SKM-1 treated with dmso at 0.1 percent for 144 hours (cell line): Measurements from ENCODE around the gene CAPRIN1.
"Not testable (repeated sequence)": the region's sequence is repeated elsewhere in the genome, so short reads cannot be mapped to it uniquely, and the experiment has no call there.

ENCODE experiments used
- DNase-seq: peaks from one replicate; lab custom pipeline; 2025; ENCODE audit not compliant: unreplicated experiment; lab: John Stamatoyannopoulos, UW

CAPRIN1 gene

GRCh38 chr11:34084637-34085036 is 33.1 kb downstream of the CAPRIN1 start:
- DNase-seq = no peak

- DNase-seq = no peak
These were observed 35.2 kb downstream of the CAPRIN1 start for GRCh38 chr11:34086554-34087283.

GRCh38 chr11:34091825-34092224 is 40.3 kb downstream of the CAPRIN1 start:
- DNase-seq = no peak

- not testable (repeated sequence) for DNase-seq
These were observed 43.4 kb downstream of the CAPRIN1 start for GRCh38 chr11:34094900-34095299.

GRCh38 chr11:34098813-34099212 is 47.3 kb downstream of the CAPRIN1 start:
- DNase-seq = no peak

GRCh38 chr11:34104680-34105078 is 53.1 kb downstream of the CAPRIN1 start:
- DNase-seq = no peak

GRCh38 chr11:34105079-34105956 is 53.8 kb downstream of the CAPRIN1 start, which contains the start of gene NAT10:
Gene NAT10, plus strand, starts transcription at chr11:34105629. Its CDS starts 2,597 bp downstream, at chr11:34108226.
- DNase-seq = peak; percentile 98

- DNase-seq = no peak
These were observed 54.5 kb downstream of the CAPRIN1 start for GRCh38 chr11:34105957-34106504.

GRCh38 chr11:34111722-34112270 is 60.3 kb downstream of the CAPRIN1 start:
- no peak for DNase-seq

GRCh38 chr11:34114014-34114413 is 62.5 kb downstream of the CAPRIN1 start:
- no peak for DNase-seq

- DNase-seq = no peak
These were observed 62.9 kb downstream of the CAPRIN1 start for GRCh38 chr11:34114471-34114870.

GRCh38 chr11:34120651-34121050 is 69.1 kb downstream of the CAPRIN1 start:
- no peak for DNase-seq

- no peak for DNase-seq
These were observed 73.5 kb downstream of the CAPRIN1 start for GRCh38 chr11:34124885-34125668.

GRCh38 chr11:34126959-34127848 is 75.7 kb downstream of the CAPRIN1 start:
- no peak for DNase-seq

GRCh38 chr11:34128824-34129223 is 77.3 kb downstream of the CAPRIN1 start:
- no peak for DNase-seq

GRCh38 chr11:34132261-34132965 is 80.9 kb downstream of the CAPRIN1 start:
- no peak for DNase-seq

- no peak for DNase-seq
These were observed 83.2 kb downstream of the CAPRIN1 start for GRCh38 chr11:34134765-34135164.

- DNase-seq = no peak
These were observed 83.9 kb downstream of the CAPRIN1 start for GRCh38 chr11:34135439-34135838.

- DNase-seq = no peak
These were observed 84.9 kb downstream of the CAPRIN1 start for GRCh38 chr11:34136420-34136819.
